ENCODE data around the gene BTG1. TPM values are rescaled to one million over a fixed set of nuclear protein-coding genes. Genes with fewer than 3 reads are reported as not detected.

Gene BTG1
- total and polyA plus RNA-seq, 10 donors: 122 to 358 (median 238) TPM

DNA sequence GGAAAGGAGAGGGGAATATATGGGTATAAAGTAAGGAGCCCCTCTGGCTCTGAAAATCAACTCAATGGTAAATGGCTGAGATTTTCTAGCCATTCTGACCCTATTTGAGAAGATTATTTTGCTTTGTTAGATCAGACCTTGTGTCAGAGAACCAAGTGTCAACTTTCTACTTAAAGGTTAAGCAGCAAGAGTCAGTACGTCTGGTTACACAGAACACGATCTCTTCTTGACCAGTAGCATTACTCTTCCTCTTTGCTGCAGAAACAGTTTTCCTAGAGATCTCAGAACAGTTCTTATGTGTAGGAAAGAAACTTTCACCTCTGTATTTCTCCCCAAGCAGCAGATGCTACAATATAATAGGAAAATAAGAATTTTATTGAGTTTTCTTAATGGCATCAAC is 47.4 kb upstream of the BTG1 start:
- Histone ChIP-seq H3K36me3 (no peaks in the 10 kb centered on the region), H3K27me3 (replicated peaks in 1 of 7) (no peaks in the 10 kb centered on the region), H3K9me3 (peaks cover 0 to 10% (median 7%) of the 10 kb centered on the region in 8 donors), H3K4me1 (peaks cover 4 to 36% (median 12%) of the 10 kb centered on the region in 6 donors), H3K4me3 (no peak overlapping the region), H3K27ac (peak overlapping the region in 1 of 8 donors; percentile 15)
- no peak for DNase-seq
- TF ChIP-seq, protein P1, sequence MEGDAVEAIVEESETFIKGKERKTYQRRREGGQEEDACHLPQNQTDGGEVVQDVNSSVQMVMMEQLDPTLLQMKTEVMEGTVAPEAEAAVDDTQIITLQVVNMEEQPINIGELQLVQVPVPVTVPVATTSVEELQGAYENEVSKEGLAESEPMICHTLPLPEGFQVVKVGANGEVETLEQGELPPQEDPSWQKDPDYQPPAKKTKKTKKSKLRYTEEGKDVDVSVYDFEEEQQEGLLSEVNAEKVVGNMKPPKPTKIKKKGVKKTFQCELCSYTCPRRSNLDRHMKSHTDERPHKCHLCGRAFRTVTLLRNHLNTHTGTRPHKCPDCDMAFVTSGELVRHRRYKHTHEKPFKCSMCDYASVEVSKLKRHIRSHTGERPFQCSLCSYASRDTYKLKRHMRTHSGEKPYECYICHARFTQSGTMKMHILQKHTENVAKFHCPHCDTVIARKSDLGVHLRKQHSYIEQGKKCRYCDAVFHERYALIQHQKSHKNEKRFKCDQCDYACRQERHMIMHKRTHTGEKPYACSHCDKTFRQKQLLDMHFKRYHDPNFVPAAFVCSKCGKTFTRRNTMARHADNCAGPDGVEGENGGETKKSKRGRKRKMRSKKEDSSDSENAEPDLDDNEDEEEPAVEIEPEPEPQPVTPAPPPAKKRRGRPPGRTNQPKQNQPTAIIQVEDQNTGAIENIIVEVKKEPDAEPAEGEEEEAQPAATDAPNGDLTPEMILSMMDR (IDR thresholded peaks at IDR 0.05 in 8 of 11, conservative IDR thresholded peaks at IDR 0.05 in 3 of 11): no peak
- TF ChIP-seq POLR2A (IDR thresholded peaks at IDR 0.05): no peak
- TF ChIP-seq POLR2AphosphoS5 (IDR thresholded peaks at IDR 0.05): no peak
- 63 to 75% (median 66%) methylated on average over 2 of the region's 2 CpGs for WGBS, 5 donors
- intact Hi-C loops (cut with DNase I; ENCODE audit: low total_unique reads): no loop called here

DNA sequence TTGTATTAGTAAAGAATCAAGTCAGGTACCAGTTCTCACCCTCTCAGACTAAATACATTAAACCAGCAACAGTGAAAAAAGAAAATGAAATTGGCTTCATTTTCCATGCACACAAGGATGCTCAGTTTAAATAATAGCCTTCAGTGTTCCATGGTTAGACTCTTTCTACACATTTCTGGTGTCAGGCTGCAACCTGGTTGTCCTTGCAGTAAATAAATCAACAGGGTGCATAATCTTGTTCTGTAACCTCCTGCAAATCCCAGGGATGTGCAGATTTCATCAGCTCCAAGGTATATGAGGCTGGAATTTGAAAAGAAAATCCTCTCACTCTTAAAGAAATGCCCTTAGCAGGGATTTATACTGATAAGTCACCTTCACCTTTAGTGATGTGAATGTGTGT is 46.7 kb upstream of the BTG1 start:
- H3K27me3 ChIP-seq (replicated peaks in 1 of 7): no peaks in the 10 kb centered on the region
- peaks cover 4 to 36% (median 12%) of the 10 kb centered on the region in 6 donors for H3K4me1 ChIP-seq
- H3K4me3 ChIP-seq: no peak overlapping the region
- no peak overlapping the region for H3K27ac ChIP-seq
- intact Hi-C loops (cut with DNase I; ENCODE audit: low total_unique reads): no loop called here
- TF ChIP-seq, protein P1 (IDR thresholded peaks at IDR 0.05 in 8 of 11, conservative IDR thresholded peaks at IDR 0.05 in 3 of 11): no peak
- TF ChIP-seq POLR2AphosphoS5 (IDR thresholded peaks at IDR 0.05): no peak
- TF ChIP-seq POLR2A (IDR thresholded peaks at IDR 0.05): no peak
- DNase-seq: no peak
- peaks cover 0 to 10% (median 7%) of the 10 kb centered on the region in 8 donors for H3K9me3 ChIP-seq
- no peaks in the 10 kb centered on the region for H3K36me3 ChIP-seq

DNA sequence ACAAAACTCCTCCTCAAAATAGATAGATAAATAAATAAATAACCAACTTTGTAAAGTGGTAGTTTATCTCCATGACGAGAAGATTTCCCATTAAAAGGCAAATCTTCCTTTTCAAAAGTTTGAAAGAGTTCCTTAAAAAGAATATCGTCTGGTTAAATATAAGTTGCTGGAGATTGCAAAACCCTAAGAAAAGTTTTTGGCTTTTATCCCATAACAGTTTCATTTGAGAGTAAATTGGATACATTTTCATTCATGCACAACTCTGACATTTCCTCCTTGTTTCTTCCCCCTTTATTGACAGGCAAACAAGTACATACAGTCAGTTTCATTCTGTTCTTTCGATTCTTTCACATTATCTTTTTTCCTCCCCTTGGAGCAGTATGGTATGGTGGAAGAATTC is 45.4 kb upstream of the BTG1 start:
- no peak overlapping the region for H3K4me3 ChIP-seq
- H3K27me3 ChIP-seq (replicated peaks in 1 of 7): no peaks in the 10 kb centered on the region
- TF ChIP-seq POLR2AphosphoS5 (IDR thresholded peaks at IDR 0.05): no peak
- TF ChIP-seq POLR2A (IDR thresholded peaks at IDR 0.05): no peak
- TF ChIP-seq, protein P1 (IDR thresholded peaks at IDR 0.05 in 8 of 11, conservative IDR thresholded peaks at IDR 0.05 in 3 of 11): no peak
- peaks cover 4 to 41% (median 16%) of the 10 kb centered on the region in 6 donors for H3K4me1 ChIP-seq
- no peaks in the 10 kb centered on the region for H3K36me3 ChIP-seq
- 45 to 65% (median 61%) methylated on average over 3 of the region's 3 CpGs for WGBS, 5 donors
- peaks cover 0 to 1% (median under 1%) of the 10 kb centered on the region in 8 donors for H3K9me3 ChIP-seq
- intact Hi-C loops (cut with DNase I; ENCODE audit: low total_unique reads): no loop called here
- DNase-seq: no peak
- H3K27ac ChIP-seq: peak overlapping the region in 5 of 8 donors; percentile 13 to 44 (median 31)

GRCh38 chr12:92188517-92189188 is 43.0 kb upstream of the BTG1 start:
- Histone ChIP-seq H3K4me1 (peaks cover 5 to 62% (median 30%) of the 10 kb centered on the region in 6 donors), H3K27me3 (replicated peaks in 1 of 7) (no peaks in the 10 kb centered on the region), H3K36me3 (no peaks in the 10 kb centered on the region), H3K4me3 (no peak overlapping the region), H3K27ac (no peak overlapping the region), H3K9me3 (peaks cover 0 to 7% (median 2%) of the 10 kb centered on the region in 8 donors)
- TF ChIP-seq, protein P1 (IDR thresholded peaks at IDR 0.05 in 8 of 11, conservative IDR thresholded peaks at IDR 0.05 in 3 of 11): no peak
- TF ChIP-seq POLR2A (IDR thresholded peaks at IDR 0.05) (no peak), POLR2AphosphoS5 (IDR thresholded peaks at IDR 0.05) (no peak)
- 91 to 96% (median 93%) methylated on average over 7 of the region's 7 CpGs for WGBS, 5 donors
- intact Hi-C loops (cut with DNase I; ENCODE audit: low total_unique reads): no loop called here
- no peak for DNase-seq
